Panc1 (cell line): Measurements from ENCODE around the gene NINJ2. TPM values are rescaled to one million over a fixed set of nuclear protein-coding genes. Genes with fewer than 3 reads are reported as not detected.

Source experiments
- ATAC-seq: fragments of 200-7000 bp; cut with Tn5 transposase; 2 replicates; pipeline ENCODE4 v1.9.1; 2020; ENCODE audit warnings: mild to moderate bottlenecking, moderate library complexity
- BruUV-seq: library from RNA; stranded (reverse); fragments of 400-500 nt; replicated peaks from 2 replicates; lab custom pipeline; 2021; lab: Mats Ljungman, UMichigan
- CTCF ChIA-PET: fragments of 300-600 bp; sonication (Branson Sonifier 250); formaldehyde crosslinking; loops from one replicate; lab custom pipeline; 2022; ENCODE audit warnings: antibody characterized with exemption; lab: Charles Lee
- POLR2A ChIA-PET: fragments of 300-600 bp; sonication (Branson Sonifier 250); formaldehyde crosslinking; loops from one replicate; lab custom pipeline; 2022; ENCODE audit warnings: antibody characterized with exemption; lab: Charles Lee
- DNase-seq: peaks from one replicate; pipeline ENCODE4 v3.0.0-alpha.2; 2010; ENCODE audit warnings: low read depth, low spot score
- H3K27ac ChIP-seq: 2 replicates; pipeline ENCODE4 v1.5.1; 2011; ENCODE audit warnings: mild to moderate bottlenecking, low read length, inconsistent platforms
- H3K27me3 ChIP-seq: fragments of 200-500 bp; sonication (Bioruptor generic); 2 replicates; pipeline ENCODE4 v1.6.0; 2014; ENCODE audit warnings: low read length, inconsistent platforms; ENCODE audit not compliant: control insufficient read depth, insufficient read depth
- H3K36me3 ChIP-seq: fragments of 200-500 bp; sonication (Bioruptor generic); 2 replicates; pipeline ENCODE4 v1.5.1; 2014; ENCODE audit warnings: inconsistent platforms, mild to moderate bottlenecking, low read length, moderate library complexity; ENCODE audit not compliant: control insufficient read depth, insufficient read depth
- H3K4me1 ChIP-seq: 2 replicates; pipeline ENCODE4 v1.5.1; 2011; ENCODE audit warnings: inconsistent platforms, mild to moderate bottlenecking, low read length, moderate library complexity; ENCODE audit not compliant: control insufficient read depth, insufficient read depth
- H3K4me3 ChIP-seq, 2 experiments: 2 replicates each; pipeline ENCODE4 v1.5.1; 2011 to 2012; ENCODE audit warnings: low read depth in 2 of 2, low read length in 2 of 2, mild to moderate bottlenecking in 2 of 2, inconsistent platforms in 1 of 2, moderate library complexity in 1 of 2
- H3K9me3 ChIP-seq: fragments of 200-500 bp; sonication (Bioruptor generic); 2 replicates; pipeline ENCODE4 v1.5.1; 2014; ENCODE audit warnings: low read depth, mild to moderate bottlenecking, inconsistent platforms, low read length, moderate library complexity; ENCODE audit not compliant: control insufficient read depth, insufficient read depth
- POLR2AphosphoS5 ChIP-seq: IDR thresholded peaks from 2 replicates; pipeline ENCODE4 v1.6.1; 2012; ENCODE audit warnings: mild to moderate bottlenecking, low read depth, low read length, moderate library complexity
- SIN3A ChIP-seq: IDR thresholded peaks from 2 replicates; pipeline ENCODE4 v1.6.1; 2012; ENCODE audit warnings: low read depth, mild to moderate bottlenecking, low read length, moderate library complexity, borderline replicate concordance; ENCODE audit not compliant: insufficient read depth
- TCF7L2 ChIP-seq: IDR thresholded peaks from 2 replicates; pipeline ENCODE4 v1.6.1; 2011; ENCODE audit warnings: mild to moderate bottlenecking, low read depth, low read length, inconsistent platforms
- in situ Hi-C: cut with HindIII; loops from 2 replicates; pipeline ENCODE4 v1.10.0; 2016; ENCODE audit warnings: low sequenced_read_pairs, low pct_unique_long_range_greater_than_20kb
- intact Hi-C: fragments of 100-400 bp; cut with micrococcal nuclease; formaldehyde crosslinking; loops from one replicate; pipeline ENCODE4 v1.10.0; 2022; ENCODE audit not compliant: unreplicated experiment
- total RNA-seq: library from RNA; stranded (reverse); gene quantifications from one replicate; pipeline ENCODE4 v1.2.1, GENCODE V29; 2021; ENCODE audit not compliant: unreplicated experiment
- TF ChIP-seq, protein P1 (sequence below): fragments of 450-650 bp; IDR thresholded peaks from 2 replicates; pipeline ENCODE4 v1.5.1; 2017; ENCODE audit warnings: mild to moderate bottlenecking
- TF ChIP-seq, protein P2 (sequence below), 2 experiments: IDR thresholded peaks; 2 replicates each; pipeline ENCODE4 v1.6.1; 2011 to 2012; ENCODE audit warnings: low read depth in 2 of 2, control low read depth in 1 of 2, low read length in 1 of 2, mild to moderate bottlenecking in 1 of 2, moderate library complexity in 1 of 2; ENCODE audit not compliant: insufficient read depth in 1 of 2

The NINJ2 gene
- total RNA-seq, 1 experiment from 2014 or later = 1.9 TPM

DNA sequence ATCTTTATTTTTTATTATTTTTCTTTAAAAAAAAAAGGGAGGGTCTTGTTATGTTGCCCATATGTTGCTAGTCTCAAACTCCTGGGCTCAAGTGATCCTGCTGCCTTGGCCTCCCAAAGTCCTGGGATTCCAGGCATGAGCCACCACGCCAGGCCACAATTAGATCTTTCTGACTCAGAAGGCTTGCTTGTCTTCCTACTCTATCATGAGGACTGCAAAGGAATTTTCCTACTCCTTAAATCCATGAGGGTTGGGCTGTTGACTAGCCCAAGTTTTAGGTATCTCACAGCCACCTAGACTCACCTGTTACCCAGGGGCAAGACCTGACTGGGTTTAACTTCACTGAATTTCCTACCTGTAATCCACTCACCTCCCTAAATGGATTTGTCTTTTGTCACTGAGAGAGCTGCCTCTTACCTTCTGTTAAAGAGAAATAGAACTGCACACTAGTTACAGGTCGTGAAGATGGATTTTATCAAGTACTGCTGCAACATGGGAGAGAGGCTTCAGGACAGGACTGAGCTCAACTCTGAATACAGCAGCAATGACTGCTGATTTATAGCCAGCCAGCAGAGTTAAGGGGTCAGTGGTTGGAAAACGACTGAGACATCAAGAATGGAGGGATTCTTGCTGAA lies 131.2 kb downstream of the NINJ2 start:
- ChIA-PET CTCF (no interaction called here), POLR2A (no interaction called here)
- Histone ChIP-seq H3K27ac (no peak overlapping the region), H3K27me3 (no peaks in the 10 kb centered on the region), H3K9me3 (no peaks in the 10 kb centered on the region), H3K36me3 (no peaks in the 10 kb centered on the region), H3K4me1 (no peaks in the 10 kb centered on the region), H3K4me3 (no peak overlapping the region)
- no peak for DNase-seq
- in situ Hi-C loops (no loop called here), intact Hi-C loops (no loop called here)
- BruUV-seq = no TSS peak
- ATAC-seq = no peak
- TF ChIP-seq SIN3A (no peak), POLR2AphosphoS5 (no peak), TCF7L2 (no peak)
- TF ChIP-seq, protein P1, sequence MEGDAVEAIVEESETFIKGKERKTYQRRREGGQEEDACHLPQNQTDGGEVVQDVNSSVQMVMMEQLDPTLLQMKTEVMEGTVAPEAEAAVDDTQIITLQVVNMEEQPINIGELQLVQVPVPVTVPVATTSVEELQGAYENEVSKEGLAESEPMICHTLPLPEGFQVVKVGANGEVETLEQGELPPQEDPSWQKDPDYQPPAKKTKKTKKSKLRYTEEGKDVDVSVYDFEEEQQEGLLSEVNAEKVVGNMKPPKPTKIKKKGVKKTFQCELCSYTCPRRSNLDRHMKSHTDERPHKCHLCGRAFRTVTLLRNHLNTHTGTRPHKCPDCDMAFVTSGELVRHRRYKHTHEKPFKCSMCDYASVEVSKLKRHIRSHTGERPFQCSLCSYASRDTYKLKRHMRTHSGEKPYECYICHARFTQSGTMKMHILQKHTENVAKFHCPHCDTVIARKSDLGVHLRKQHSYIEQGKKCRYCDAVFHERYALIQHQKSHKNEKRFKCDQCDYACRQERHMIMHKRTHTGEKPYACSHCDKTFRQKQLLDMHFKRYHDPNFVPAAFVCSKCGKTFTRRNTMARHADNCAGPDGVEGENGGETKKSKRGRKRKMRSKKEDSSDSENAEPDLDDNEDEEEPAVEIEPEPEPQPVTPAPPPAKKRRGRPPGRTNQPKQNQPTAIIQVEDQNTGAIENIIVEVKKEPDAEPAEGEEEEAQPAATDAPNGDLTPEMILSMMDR = no peak
- TF ChIP-seq, protein P2, sequence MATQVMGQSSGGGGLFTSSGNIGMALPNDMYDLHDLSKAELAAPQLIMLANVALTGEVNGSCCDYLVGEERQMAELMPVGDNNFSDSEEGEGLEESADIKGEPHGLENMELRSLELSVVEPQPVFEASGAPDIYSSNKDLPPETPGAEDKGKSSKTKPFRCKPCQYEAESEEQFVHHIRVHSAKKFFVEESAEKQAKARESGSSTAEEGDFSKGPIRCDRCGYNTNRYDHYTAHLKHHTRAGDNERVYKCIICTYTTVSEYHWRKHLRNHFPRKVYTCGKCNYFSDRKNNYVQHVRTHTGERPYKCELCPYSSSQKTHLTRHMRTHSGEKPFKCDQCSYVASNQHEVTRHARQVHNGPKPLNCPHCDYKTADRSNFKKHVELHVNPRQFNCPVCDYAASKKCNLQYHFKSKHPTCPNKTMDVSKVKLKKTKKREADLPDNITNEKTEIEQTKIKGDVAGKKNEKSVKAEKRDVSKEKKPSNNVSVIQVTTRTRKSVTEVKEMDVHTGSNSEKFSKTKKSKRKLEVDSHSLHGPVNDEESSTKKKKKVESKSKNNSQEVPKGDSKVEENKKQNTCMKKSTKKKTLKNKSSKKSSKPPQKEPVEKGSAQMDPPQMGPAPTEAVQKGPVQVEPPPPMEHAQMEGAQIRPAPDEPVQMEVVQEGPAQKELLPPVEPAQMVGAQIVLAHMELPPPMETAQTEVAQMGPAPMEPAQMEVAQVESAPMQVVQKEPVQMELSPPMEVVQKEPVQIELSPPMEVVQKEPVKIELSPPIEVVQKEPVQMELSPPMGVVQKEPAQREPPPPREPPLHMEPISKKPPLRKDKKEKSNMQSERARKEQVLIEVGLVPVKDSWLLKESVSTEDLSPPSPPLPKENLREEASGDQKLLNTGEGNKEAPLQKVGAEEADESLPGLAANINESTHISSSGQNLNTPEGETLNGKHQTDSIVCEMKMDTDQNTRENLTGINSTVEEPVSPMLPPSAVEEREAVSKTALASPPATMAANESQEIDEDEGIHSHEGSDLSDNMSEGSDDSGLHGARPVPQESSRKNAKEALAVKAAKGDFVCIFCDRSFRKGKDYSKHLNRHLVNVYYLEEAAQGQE (IDR thresholded peaks at IDR 0.05; ENCODE audit: insufficient read depth in 1 of 2, low read depth in 2 of 2, low read length in 1 of 2) = no peak

DNA sequence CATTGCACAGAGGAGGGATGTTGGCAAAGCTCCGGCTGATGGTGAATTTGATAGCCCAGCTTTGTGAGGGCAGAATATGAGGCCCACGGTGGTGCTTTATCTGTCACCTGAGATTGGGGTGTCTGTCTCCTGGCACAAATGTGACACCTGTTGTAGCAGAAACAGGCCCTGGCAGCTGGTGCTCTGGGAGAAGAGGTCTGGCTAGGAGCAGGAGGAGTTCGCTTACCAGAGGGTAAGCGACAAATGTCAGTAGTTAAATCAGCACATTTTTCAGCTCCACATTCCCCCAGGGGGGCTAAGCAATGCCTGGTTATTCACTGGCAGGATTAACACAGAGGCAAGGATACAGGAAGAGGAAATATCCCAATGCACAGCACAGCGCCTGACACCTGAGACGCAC lies 132.4 kb downstream of the NINJ2 start:
- Histone ChIP-seq H3K36me3 (no peaks in the 10 kb centered on the region), H3K4me3 (no peak overlapping the region), H3K27me3 (no peaks in the 10 kb centered on the region), H3K27ac (no peak overlapping the region), H3K4me1 (no peaks in the 10 kb centered on the region), H3K9me3 (no peaks in the 10 kb centered on the region)
- intact Hi-C loops (no loop called here), in situ Hi-C loops (no loop called here)
- no peak for ATAC-seq
- no TSS peak for BruUV-seq
- no peak for TF ChIP-seq TCF7L2
- no peak for DNase-seq
- CTCF ChIA-PET = no interaction called here
- POLR2A ChIA-PET = no interaction called here

DNA sequence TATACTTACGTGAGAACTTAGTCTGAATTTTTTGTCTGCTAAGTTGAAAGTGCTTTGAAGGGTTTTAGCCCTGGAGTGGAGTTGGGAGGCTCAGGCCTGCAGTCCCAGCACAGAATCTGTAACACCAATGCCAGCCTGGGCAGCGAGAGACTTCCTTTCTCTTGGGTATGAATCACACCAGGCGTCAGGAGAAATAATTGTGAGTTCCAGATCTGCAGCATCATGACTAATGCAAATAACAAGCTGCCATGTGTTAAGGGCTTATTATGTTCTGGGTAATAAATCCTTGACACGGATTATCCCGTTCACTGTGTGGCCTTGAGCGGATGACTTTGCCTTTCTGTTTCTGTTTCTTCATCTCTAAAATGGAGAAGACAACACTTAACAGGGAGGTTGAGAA lies 132.9 kb downstream of the NINJ2 start:
- no peaks in the 10 kb centered on the region for H3K27me3 ChIP-seq
- H3K4me3 ChIP-seq = no peak overlapping the region
- no TSS peak for BruUV-seq
- in situ Hi-C loops (no loop called here), intact Hi-C loops (no loop called here)
- no peak for DNase-seq
- no peak for ATAC-seq
- no peaks in the 10 kb centered on the region for H3K4me1 ChIP-seq
- no peaks in the 10 kb centered on the region for H3K9me3 ChIP-seq
- no peaks in the 10 kb centered on the region for H3K36me3 ChIP-seq
- TF ChIP-seq, protein P2 (IDR thresholded peaks at IDR 0.05; ENCODE audit: insufficient read depth in 1 of 2, low read depth in 2 of 2, low read length in 1 of 2) = no peak
- TF ChIP-seq SIN3A = no peak
- no peak for TF ChIP-seq TCF7L2
- TF ChIP-seq, protein P1 = no peak
- TF ChIP-seq POLR2AphosphoS5 = no peak
- POLR2A ChIA-PET = no interaction called here
- no peak overlapping the region for H3K27ac ChIP-seq
- CTCF ChIA-PET = no interaction called here
